Measurements from ENCODE around the gene SYT2.

SYT2 gene

GRCh38 chr1:202698276-202698675 is 12.0 kb downstream of the SYT2 start:
- TF ChIP-seq, protein P1, sequence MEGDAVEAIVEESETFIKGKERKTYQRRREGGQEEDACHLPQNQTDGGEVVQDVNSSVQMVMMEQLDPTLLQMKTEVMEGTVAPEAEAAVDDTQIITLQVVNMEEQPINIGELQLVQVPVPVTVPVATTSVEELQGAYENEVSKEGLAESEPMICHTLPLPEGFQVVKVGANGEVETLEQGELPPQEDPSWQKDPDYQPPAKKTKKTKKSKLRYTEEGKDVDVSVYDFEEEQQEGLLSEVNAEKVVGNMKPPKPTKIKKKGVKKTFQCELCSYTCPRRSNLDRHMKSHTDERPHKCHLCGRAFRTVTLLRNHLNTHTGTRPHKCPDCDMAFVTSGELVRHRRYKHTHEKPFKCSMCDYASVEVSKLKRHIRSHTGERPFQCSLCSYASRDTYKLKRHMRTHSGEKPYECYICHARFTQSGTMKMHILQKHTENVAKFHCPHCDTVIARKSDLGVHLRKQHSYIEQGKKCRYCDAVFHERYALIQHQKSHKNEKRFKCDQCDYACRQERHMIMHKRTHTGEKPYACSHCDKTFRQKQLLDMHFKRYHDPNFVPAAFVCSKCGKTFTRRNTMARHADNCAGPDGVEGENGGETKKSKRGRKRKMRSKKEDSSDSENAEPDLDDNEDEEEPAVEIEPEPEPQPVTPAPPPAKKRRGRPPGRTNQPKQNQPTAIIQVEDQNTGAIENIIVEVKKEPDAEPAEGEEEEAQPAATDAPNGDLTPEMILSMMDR (IDR thresholded peaks at IDR 0.05; ENCODE audit: insufficient read depth, low read length, missing control alignments): no peak
- no peak for DNase-seq (ENCODE audit: low read depth, low spot score)
- POLR2A ChIA-PET: no interaction called here
- H3K4me3 ChIP-seq (ENCODE audit: low read depth, low read length): no peak overlapping the region
- CTCF ChIA-PET: interaction anchor here (1.9 kb wide), 1 partner anchor 21 kb away, joined by 8 read pairs; no protein-coding TSS in a partner anchor

- no peak overlapping the region for H3K4me3 ChIP-seq (ENCODE audit: low read depth, low read length)
- CTCF ChIA-PET: no interaction called here
- TF ChIP-seq, protein P1 (IDR thresholded peaks at IDR 0.05; ENCODE audit: insufficient read depth, low read length, missing control alignments): no peak
- no peak for DNase-seq (ENCODE audit: low read depth, low spot score)
- POLR2A ChIA-PET: no interaction called here
These were observed 13.2 kb downstream of the SYT2 start for GRCh38 chr1:202697038-202697437.

- ChIA-PET CTCF (no interaction called here), POLR2A (no interaction called here)
- H3K4me3 ChIP-seq (ENCODE audit: low read depth, low read length): no peak overlapping the region
- DNase-seq (ENCODE audit: low read depth, low spot score): no peak
- TF ChIP-seq, protein P1 (IDR thresholded peaks at IDR 0.05; ENCODE audit: insufficient read depth, low read length, missing control alignments): no peak
These were observed 15.9 kb downstream of the SYT2 start for GRCh38 chr1:202694314-202694713.

GRCh38 chr1:202692959-202693555 is 17.2 kb downstream of the SYT2 start:
- DNase-seq (ENCODE audit: low read depth, low spot score): no peak
- ChIA-PET CTCF (interaction anchor here (0.9 to 1.8 kb wide), 7 partner anchors 9 to 359 kb away, joined by 3 to 6 read pairs (median 4); partner anchors contain the start of gene SYT2), POLR2A (no interaction called here)
- no peak overlapping the region for H3K4me3 ChIP-seq (ENCODE audit: low read depth, low read length)
- TF ChIP-seq, protein P1 (IDR thresholded peaks at IDR 0.05; ENCODE audit: insufficient read depth, low read length, missing control alignments): peak; percentile 38

DNA sequence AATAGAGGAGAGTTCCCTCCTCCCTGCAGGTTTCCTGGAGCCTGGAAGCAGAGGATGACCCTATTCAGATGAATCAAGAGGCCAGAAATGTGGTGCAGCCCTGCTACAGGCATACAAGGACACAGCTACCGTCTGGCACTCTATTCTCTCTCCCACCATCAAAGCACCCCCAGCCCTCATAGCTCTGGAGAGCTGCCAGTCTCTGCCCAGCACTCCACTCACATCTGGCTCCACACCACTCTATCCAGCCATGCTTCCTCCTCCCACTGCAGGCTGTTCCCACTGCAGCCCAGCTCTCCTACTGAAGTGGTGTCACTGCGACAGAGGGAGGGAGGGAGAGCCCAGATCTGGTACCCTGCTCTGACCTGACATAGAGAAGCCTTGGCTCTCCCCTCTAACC is 18.4 kb downstream of the SYT2 start:
- DNase-seq (ENCODE audit: low read depth, low spot score): no peak
- POLR2A ChIA-PET: no interaction called here
- TF ChIP-seq, protein P1 (IDR thresholded peaks at IDR 0.05; ENCODE audit: insufficient read depth, low read length, missing control alignments): no peak
- CTCF ChIA-PET: interaction anchor here (1.1 to 1.8 kb wide), 4 partner anchors 8 to 28 kb away, joined by 3 to 6 read pairs (median 4); no protein-coding TSS in a partner anchor
- no peak overlapping the region for H3K4me3 ChIP-seq (ENCODE audit: low read depth, low read length)

- CTCF ChIA-PET: no interaction called here
- H3K4me3 ChIP-seq (ENCODE audit: low read depth, low read length): no peak overlapping the region
- POLR2A ChIA-PET: interaction anchor here (0.8 kb wide), 1 partner anchor 403 kb away, joined by 3 read pairs; no protein-coding TSS in a partner anchor
- no peak for DNase-seq (ENCODE audit: low read depth, low spot score)
- TF ChIP-seq, protein P1 (IDR thresholded peaks at IDR 0.05; ENCODE audit: insufficient read depth, low read length, missing control alignments): no peak
These were observed 20.5 kb downstream of the SYT2 start for GRCh38 chr1:202689493-202690342.
